SK-N-SH (cell line): Measurements from ENCODE around the gene FICD. TPM values are rescaled to one million over a fixed set of nuclear protein-coding genes. Genes with fewer than 3 reads are reported as not detected.

Experiments
- CTCF ChIA-PET: fragments of 300-600, 350-600 bp; formaldehyde crosslinking; extraction: SDS; loops from one replicate; lab custom pipeline; 2021; lab: Yijun Ruan, JAX
- POLR2A ChIA-PET: fragments of 350-600 bp; sonication (Branson Sonifier 250); formaldehyde crosslinking; extraction: SDS; loops from one replicate; lab custom pipeline; 2020; ENCODE audit warnings: antibody characterized with exemption, inconsistent platforms; lab: Yijun Ruan, JAX
- DNase-seq: peaks from one replicate; pipeline ENCODE4 v3.0.0; 2012
- H2AFZ ChIP-seq: fragments of 200-600 bp; sonication (generic); 2 replicates; pipeline ENCODE4 v1.8.1; 2016; ENCODE audit warnings: antibody characterized with exemption, mild to moderate bottlenecking, low read depth
- H3F3A ChIP-seq: fragments of 200-600 bp; sonication (generic); replicated peaks from 2 replicates; pipeline ENCODE3; 2016; ENCODE audit warnings: antibody characterized with exemption, mild to moderate bottlenecking; ENCODE audit not compliant: insufficient read depth
- H3K27ac ChIP-seq, 2 experiments: fragments of 200-500 bp in 1 of 2; fragments of 200-600 bp in 1 of 2; sonication (Bioruptor generic) in 1 of 2; sonication (generic), shearing (Covaris generic) in 1 of 2; 2 replicates each; pipeline versions ENCODE4 v1.5.1 to v1.6.1; 2014 to 2016; ENCODE audit warnings: low read depth in 2 of 2, inconsistent platforms in 1 of 2, low read length in 1 of 2, mild to moderate bottlenecking in 1 of 2, mixed read lengths in 1 of 2
- H3K27me3 ChIP-seq: fragments of 200-600 bp; sonication (generic), shearing (Covaris generic); 2 replicates; pipeline ENCODE4 v1.6.1; 2016; ENCODE audit warnings: mixed run types; ENCODE audit not compliant: insufficient read depth
- H3K36me3 ChIP-seq, 2 experiments: fragments of 200-500 bp in 1 of 2; fragments of 200-600 bp in 1 of 2; sonication (Bioruptor generic) in 1 of 2; sonication (generic) in 1 of 2; replicated peaks in 1 of 2; 2 replicates each; pipeline versions ENCODE3 to v1.5.1; 2014 to 2016; ENCODE audit warnings: low read length in 1 of 2, mild to moderate bottlenecking in 1 of 2; ENCODE audit not compliant: insufficient read depth in 2 of 2, control insufficient read depth in 1 of 2
- H3K4me1 ChIP-seq, 2 experiments: fragments of 200-500 bp in 1 of 2; fragments of 200-600 bp in 1 of 2; sonication (Bioruptor generic) in 1 of 2; sonication (generic), shearing (Covaris generic) in 1 of 2; 2 replicates each; pipeline versions ENCODE4 v1.5.1 to v1.6.1; 2014 to 2016; ENCODE audit warnings: low read depth in 1 of 2, low read length in 1 of 2, mixed run types in 1 of 2; ENCODE audit not compliant: insufficient read depth in 2 of 2, control insufficient read depth in 1 of 2
- H3K4me2 ChIP-seq: fragments of 200-600 bp; sonication (generic), shearing (Covaris generic); 2 replicates; pipeline ENCODE4 v1.6.1; 2017; ENCODE audit warnings: mixed run types
- H3K4me3 ChIP-seq, 2 experiments: fragments of 200-500 bp in 1 of 2; fragments of 200-600 bp in 1 of 2; sonication (Bioruptor generic) in 1 of 2; sonication (generic), shearing (Covaris generic) in 1 of 2; 2 replicates each; pipeline versions ENCODE4 v1.5.1 to v1.8.1; 2014 to 2016; ENCODE audit warnings: low read depth in 2 of 2, inconsistent platforms in 1 of 2, low read length in 1 of 2, mild to moderate bottlenecking in 1 of 2, mixed read lengths in 1 of 2, moderate library complexity in 1 of 2
- H3K79me2 ChIP-seq: fragments of 200-600 bp; sonication (generic); 2 replicates; pipeline ENCODE4 v1.8.1; 2017; ENCODE audit warnings: mild to moderate bottlenecking; ENCODE audit not compliant: insufficient read depth
- H3K9ac ChIP-seq: fragments of 200-600 bp; sonication (generic); 2 replicates; pipeline ENCODE4 v1.6.1; 2017; ENCODE audit warnings: mixed run types
- H3K9me2 ChIP-seq: fragments of 200-600 bp; sonication (generic); 2 replicates; pipeline ENCODE4 v1.6.1; 2017; ENCODE audit warnings: mixed run types
- H3K9me3 ChIP-seq: fragments of 200-600 bp; sonication (generic); 2 replicates; pipeline ENCODE4 v1.6.1; 2017; ENCODE audit warnings: mixed run types, mild to moderate bottlenecking, moderate library complexity
- H4K20me1 ChIP-seq: fragments of 200-600 bp; sonication (generic); 2 replicates; pipeline ENCODE4 v1.6.1; 2017; ENCODE audit warnings: mild to moderate bottlenecking, mixed run types; ENCODE audit not compliant: insufficient read depth
- CTCF ChIP-seq: fragments of 200-600 bp; sonication (generic); IDR thresholded peaks from 2 replicates; pipeline ENCODE4 v1.6.1; 2017; ENCODE audit warnings: antibody characterized with exemption, mild to moderate bottlenecking, moderate library complexity
- EZH2phosphoT487 ChIP-seq: fragments of 200-600 bp; sonication (generic); IDR thresholded peaks from 2 replicates; pipeline ENCODE4 v1.6.1; 2017; ENCODE audit warnings: low read depth, mixed run types, mild to moderate bottlenecking, antibody characterized with exemption, moderate library complexity, borderline replicate concordance
- FOXM1 ChIP-seq: IDR thresholded peaks from 2 replicates; pipeline ENCODE4 v1.4.0; 2012; ENCODE audit warnings: low read depth, mild to moderate bottlenecking
- GABPA ChIP-seq: IDR thresholded peaks from 2 replicates; pipeline ENCODE4 v1.4.0; 2012; ENCODE audit warnings: low read depth, mild to moderate bottlenecking
- GATA2 ChIP-seq: sonication (generic); formaldehyde crosslinking; IDR thresholded peaks from 2 replicates; pipeline ENCODE4 v1.5.0; 2020; ENCODE audit warnings: mild to moderate bottlenecking, missing genetic modification reagents
- IRF3 ChIP-seq: fragments of 150-350 bp; IDR thresholded peaks from 2 replicates; pipeline ENCODE4 v1.6.1; 2016; ENCODE audit warnings: mild to moderate bottlenecking, low read depth, low read length
- MEF2A ChIP-seq: IDR thresholded peaks from 2 replicates; pipeline ENCODE4 v1.4.0; 2012; ENCODE audit warnings: low read depth, borderline replicate concordance
- NFIC ChIP-seq: IDR thresholded peaks from 2 replicates; pipeline ENCODE4 v1.4.0; 2012; ENCODE audit warnings: borderline replicate concordance
- RAD21 ChIP-seq: IDR thresholded peaks from 2 replicates; pipeline ENCODE4 v1.6.1; 2012; ENCODE audit warnings: mild to moderate bottlenecking, low read length
- REST ChIP-seq: IDR thresholded peaks from 2 replicates; pipeline ENCODE4 v1.6.1; 2012; ENCODE audit warnings: mild to moderate bottlenecking, low read depth, low read length, moderate library complexity
- RXRA ChIP-seq: IDR thresholded peaks from 2 replicates; pipeline ENCODE4 v1.4.0; 2012; ENCODE audit warnings: low read depth, mild to moderate bottlenecking, borderline replicate concordance
- SMC3 ChIP-seq: IDR thresholded peaks from 2 replicates; pipeline ENCODE4 v1.6.1; 2012; ENCODE audit warnings: low read depth, low read length, improper control_type of control experiment
- TEAD4 ChIP-seq: IDR thresholded peaks from 2 replicates; pipeline ENCODE4 v1.4.0; 2012; ENCODE audit warnings: mild to moderate bottlenecking, borderline replicate concordance; ENCODE audit not compliant: insufficient read depth
- ZBTB33 ChIP-seq: IDR thresholded peaks from 2 replicates; pipeline ENCODE4 v1.4.0; 2012; ENCODE audit warnings: low read depth, borderline replicate concordance
- WGBS: methylation state at CpG from one replicate; pipeline ENCODE4 v1.1.6; 2017; ENCODE audit warnings: low lambda C conversion rate; 5-methylcytosine and 5-hydroxymethylcytosine counted together
- polyA plus RNA-seq, 3 experiments: library from polyadenylated mRNA; depleted of rRNA; stranded (reverse); fragments of >200 nt; gene quantifications; 2 replicates each; pipeline ENCODE4 v1.2.3, GENCODE V29; 2012

FICD gene
- polyA plus RNA-seq, 1 of the 3 experiments (the other 2 are of a cell fraction) = 1.0 TPM

GRCh38 chr12:108479364-108480070 lies 35.6 kb upstream of the FICD start:
- H3K9me2 ChIP-seq = no peaks in the 10 kb centered on the region
- CTCF ChIA-PET = interaction anchor here (1.4 to 2.1 kb wide), 3 partner anchors 16 to 487 kb away, joined by 3 to 6 read pairs (median 4); no protein-coding TSS in a partner anchor
- H4K20me1 ChIP-seq = no peaks in the 10 kb centered on the region
- H3K27ac ChIP-seq = no peak overlapping the region
- no peaks in the 10 kb centered on the region for H3K27me3 ChIP-seq
- H2AFZ ChIP-seq = no peak overlapping the region
- no peak for DNase-seq
- no peak overlapping the region for H3K4me2 ChIP-seq
- 45% methylated on average over 5 of the region's 6 CpGs for WGBS
- H3F3A ChIP-seq = no peaks in the 10 kb centered on the region
- no peak overlapping the region for H3K4me3 ChIP-seq
- H3K4me1 ChIP-seq = peaks cover 0 to 20% of the 10 kb centered on the region in 2 experiments; a peak in 1 of 4 replicates
- TF ChIP-seq REST (no peak), NFIC (no peak), EZH2phosphoT487 (no peak), TEAD4 (no peak), ZBTB33 (no peak), GABPA (no peak)
- TF ChIP-seq, all 33 proteins: peak for 0
- H3K36me3 ChIP-seq = no peaks in the 10 kb centered on the region
- H3K79me2 ChIP-seq = no peaks in the 10 kb centered on the region
- H3K9me3 ChIP-seq = no peaks in the 10 kb centered on the region
- POLR2A ChIA-PET = no interaction called here
- H3K9ac ChIP-seq = no peak overlapping the region

- H3K79me2 ChIP-seq = no peaks in the 10 kb centered on the region
- H4K20me1 ChIP-seq = no peaks in the 10 kb centered on the region
- no peak overlapping the region for H3K4me3 ChIP-seq
- H3K27me3 ChIP-seq = no peaks in the 10 kb centered on the region
- no peak overlapping the region for H3K4me2 ChIP-seq
- H3K9me3 ChIP-seq = no peaks in the 10 kb centered on the region
- ChIA-PET CTCF (interaction anchor here (1.0 to 2.0 kb wide), 5 partner anchors 10 to 245 kb away, joined by 3 to 8 read pairs (median 3); no protein-coding TSS in a partner anchor), POLR2A (no interaction called here)
- H2AFZ ChIP-seq = no peak overlapping the region
- peaks cover 0 to 7% of the 10 kb centered on the region in 2 experiments; a peak in 1 of 4 replicates for H3K4me1 ChIP-seq
- no peaks in the 10 kb centered on the region for H3K36me3 ChIP-seq
- H3K9me2 ChIP-seq = no peaks in the 10 kb centered on the region
- H3K9ac ChIP-seq = no peak overlapping the region
- no peaks in the 10 kb centered on the region for H3F3A ChIP-seq
- 42% methylated on average over 11 of the region's 11 CpGs for WGBS
- DNase-seq = no peak
- H3K27ac ChIP-seq = no peak overlapping the region
- TF ChIP-seq SMC3 (no peak), IRF3 (no peak), RXRA (no peak), MEF2A (no peak), CTCF (no peak), FOXM1 (no peak), ZBTB33 (no peak), GATA2 (CRISPR knock-in tag) (no peak), RAD21 (no peak)
These were observed 32.3 kb upstream of the FICD start for GRCh38 chr12:108482717-108483212.
